Adrenal gland (tissue), 5 donors: Measurements from ENCODE around the gene ASB9.
"Not testable (repeated sequence)": the region's sequence is repeated elsewhere in the genome, so short reads cannot be mapped to it uniquely, and the experiment has no call there.

Experiments used
- CTCF ChIP-seq, 6 experiments: fragments of 450-650 bp in 4 of 6; fragments of 200-600 bp in 2 of 6; sonication (generic) in 1 of 6; IDR thresholded peaks; 1 replicate in 5 of 6; 2 replicates in 1 of 6; pipeline versions ENCODE4 v1.5.1 to v1.8.0; 2016 to 2021; ENCODE audit warnings: antibody characterized with exemption in 6 of 6, mild to moderate bottlenecking in 2 of 6, moderate library complexity in 1 of 6
- POLR2A ChIP-seq, 2 donors: fragments of 450-650 bp; IDR thresholded peaks; one replicate each; pipeline ENCODE4 v1.6.1; 2017; ENCODE audit warnings: antibody characterized with exemption in 2 of 2, mild to moderate bottlenecking in 2 of 2, moderate library complexity in 1 of 2
- donor health status: DM: no; HTN: no; CAD: no.

- not testable (repeated sequence) for TF ChIP-seq CTCF, POLR2A (IDR thresholded peaks at IDR 0.05)
These were observed 71.2 kb downstream of the ASB9 start for GRCh38 chrX:15198608-15199202.
